ENCODE measurements around the gene ZNF529. TPM values are rescaled to one million over a fixed set of nuclear protein-coding genes. Genes with fewer than 3 reads are reported as not detected.

The ZNF529 gene
- 15.6 TPM for total RNA-seq (2021; ENCODE audit: unreplicated experiment)
- polyA plus RNA-seq (2012; ENCODE audit: insufficient read length) = 2.7 TPM
- Bru-seq, nascent RNA = percentile 87 among the genes with signal in this experiment
- BruChase-seq, experiment 1, labeled RNA remaining after a 2-hour chase = percentile 86 among the genes with signal in this experiment
- percentile 72 among the genes with signal in this experiment for BruChase-seq, experiment 2, labeled RNA remaining after a 6-hour chase
- long read RNA-seq, full-length matches to known transcripts = 6 of 21 reads
- long read RNA-seq, partial matches to known transcripts = 1 of 21 reads
- long read RNA-seq, other reads (novel, unspliced or antisense) = 14 of 21 reads

DNA sequence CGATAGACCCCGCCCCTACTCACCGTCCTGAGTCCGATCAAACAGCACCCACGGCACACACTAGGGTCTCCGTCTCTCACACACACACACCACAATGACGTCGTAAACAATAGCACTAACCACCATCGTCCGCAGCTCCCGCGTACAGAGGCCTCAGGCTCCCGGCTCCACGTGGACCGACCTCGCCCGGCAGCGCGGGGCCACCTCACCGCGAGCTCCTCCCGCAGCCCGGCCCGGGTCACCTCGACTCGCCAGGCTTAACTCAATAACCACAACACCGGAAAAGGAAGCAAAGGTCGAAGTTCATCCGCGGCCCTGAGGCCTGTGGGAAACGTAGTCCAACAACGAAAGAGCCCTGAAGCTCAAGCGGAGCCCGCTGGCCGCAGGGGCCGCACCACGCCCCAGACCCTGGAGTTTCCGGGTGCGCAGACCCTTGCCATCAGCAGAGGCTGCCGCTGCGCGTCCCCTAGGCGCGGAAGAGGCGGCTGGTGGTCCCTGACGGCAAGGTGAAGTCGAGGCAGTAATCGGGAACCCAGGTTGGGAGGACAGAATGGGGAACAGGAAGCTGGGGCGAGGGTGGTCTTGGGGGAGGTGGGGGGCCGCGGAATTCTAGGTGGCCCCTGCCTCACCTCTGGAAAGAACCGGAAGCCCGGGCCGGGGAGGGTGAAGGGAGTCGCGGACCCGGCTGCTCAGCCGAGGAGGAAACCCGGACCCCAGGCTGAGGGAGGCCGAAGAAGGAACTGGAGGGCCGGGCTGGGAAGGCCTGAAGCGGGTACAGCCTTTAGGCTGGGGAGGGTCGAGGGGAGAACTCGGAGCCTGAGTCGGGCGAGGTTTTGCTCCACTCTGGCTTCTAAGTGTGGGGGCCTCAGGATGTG is at the start of gene ZNF529:
Gene ZNF529, minus strand, starts transcription at position 273 of the 875 bp plus-strand sequence. CDS start 946 bp downstream, outside the sequence.
- peak; percentile 98 for ATAC-seq
- peak within 1 kb of the TSS; percentile 57 to 99 for H3K4me3 ChIP-seq (ENCODE audit: low read depth in 2 of 2, low read length in 2 of 2)
- DNase-seq (ENCODE audit: low read depth, low spot score) = peak; percentile 87
- in situ Hi-C loops (cut with HindIII; ENCODE audit: low pct_unique_long_range_greater_than_20kb, low sequenced_read_pairs) (no loop called here), intact Hi-C loops (cut with micrococcal nuclease; ENCODE audit: unreplicated experiment) (no loop called here)
- ChIA-PET POLR2A (interaction anchor here (0.6 to 1.3 kb wide), 2 partner anchors 45 to 643 kb away, joined by 3 to 6 read pairs; partner anchors contain the start of gene ZNF260), CTCF (interaction anchor here (0.6 kb wide), 1 partner anchor 400 kb away, joined by 3 read pairs; no protein-coding TSS in a partner anchor)
- BruUV-seq (replicated peaks) = no TSS peak
- 0 out of 2 replicates have a peak, but pooled peaks cover 4% of the 10 kb centered on the region for H3K36me3 ChIP-seq (ENCODE audit: control insufficient read depth, insufficient read depth, low read length)
- H3K4me1 ChIP-seq (ENCODE audit: control insufficient read depth, insufficient read depth, low read length) = peaks cover 13% of the 10 kb centered on the region
- no peaks in the 10 kb centered on the region for H3K27me3 ChIP-seq (ENCODE audit: control insufficient read depth, insufficient read depth, low read length)
- TF ChIP-seq SIN3A (IDR thresholded peaks at IDR 0.05; ENCODE audit: borderline replicate concordance, insufficient read depth, low read depth, low read length) (peak; percentile 96), TCF7L2 (IDR thresholded peaks at IDR 0.05; ENCODE audit: low read depth, low read length) (peak; percentile 76), POLR2AphosphoS5 (IDR thresholded peaks at IDR 0.05; ENCODE audit: low read depth, low read length) (peak; percentile 98)
- TF ChIP-seq, protein P1, sequence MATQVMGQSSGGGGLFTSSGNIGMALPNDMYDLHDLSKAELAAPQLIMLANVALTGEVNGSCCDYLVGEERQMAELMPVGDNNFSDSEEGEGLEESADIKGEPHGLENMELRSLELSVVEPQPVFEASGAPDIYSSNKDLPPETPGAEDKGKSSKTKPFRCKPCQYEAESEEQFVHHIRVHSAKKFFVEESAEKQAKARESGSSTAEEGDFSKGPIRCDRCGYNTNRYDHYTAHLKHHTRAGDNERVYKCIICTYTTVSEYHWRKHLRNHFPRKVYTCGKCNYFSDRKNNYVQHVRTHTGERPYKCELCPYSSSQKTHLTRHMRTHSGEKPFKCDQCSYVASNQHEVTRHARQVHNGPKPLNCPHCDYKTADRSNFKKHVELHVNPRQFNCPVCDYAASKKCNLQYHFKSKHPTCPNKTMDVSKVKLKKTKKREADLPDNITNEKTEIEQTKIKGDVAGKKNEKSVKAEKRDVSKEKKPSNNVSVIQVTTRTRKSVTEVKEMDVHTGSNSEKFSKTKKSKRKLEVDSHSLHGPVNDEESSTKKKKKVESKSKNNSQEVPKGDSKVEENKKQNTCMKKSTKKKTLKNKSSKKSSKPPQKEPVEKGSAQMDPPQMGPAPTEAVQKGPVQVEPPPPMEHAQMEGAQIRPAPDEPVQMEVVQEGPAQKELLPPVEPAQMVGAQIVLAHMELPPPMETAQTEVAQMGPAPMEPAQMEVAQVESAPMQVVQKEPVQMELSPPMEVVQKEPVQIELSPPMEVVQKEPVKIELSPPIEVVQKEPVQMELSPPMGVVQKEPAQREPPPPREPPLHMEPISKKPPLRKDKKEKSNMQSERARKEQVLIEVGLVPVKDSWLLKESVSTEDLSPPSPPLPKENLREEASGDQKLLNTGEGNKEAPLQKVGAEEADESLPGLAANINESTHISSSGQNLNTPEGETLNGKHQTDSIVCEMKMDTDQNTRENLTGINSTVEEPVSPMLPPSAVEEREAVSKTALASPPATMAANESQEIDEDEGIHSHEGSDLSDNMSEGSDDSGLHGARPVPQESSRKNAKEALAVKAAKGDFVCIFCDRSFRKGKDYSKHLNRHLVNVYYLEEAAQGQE (IDR thresholded peaks at IDR 0.05; ENCODE audit: insufficient read depth in 1 of 2, low read depth in 2 of 2, low read length in 1 of 2) = 0 out of 4 replicates have a peak, but pooled peaks of 1 of the 2 experiments have one; percentile 48
- TF ChIP-seq, protein P2, sequence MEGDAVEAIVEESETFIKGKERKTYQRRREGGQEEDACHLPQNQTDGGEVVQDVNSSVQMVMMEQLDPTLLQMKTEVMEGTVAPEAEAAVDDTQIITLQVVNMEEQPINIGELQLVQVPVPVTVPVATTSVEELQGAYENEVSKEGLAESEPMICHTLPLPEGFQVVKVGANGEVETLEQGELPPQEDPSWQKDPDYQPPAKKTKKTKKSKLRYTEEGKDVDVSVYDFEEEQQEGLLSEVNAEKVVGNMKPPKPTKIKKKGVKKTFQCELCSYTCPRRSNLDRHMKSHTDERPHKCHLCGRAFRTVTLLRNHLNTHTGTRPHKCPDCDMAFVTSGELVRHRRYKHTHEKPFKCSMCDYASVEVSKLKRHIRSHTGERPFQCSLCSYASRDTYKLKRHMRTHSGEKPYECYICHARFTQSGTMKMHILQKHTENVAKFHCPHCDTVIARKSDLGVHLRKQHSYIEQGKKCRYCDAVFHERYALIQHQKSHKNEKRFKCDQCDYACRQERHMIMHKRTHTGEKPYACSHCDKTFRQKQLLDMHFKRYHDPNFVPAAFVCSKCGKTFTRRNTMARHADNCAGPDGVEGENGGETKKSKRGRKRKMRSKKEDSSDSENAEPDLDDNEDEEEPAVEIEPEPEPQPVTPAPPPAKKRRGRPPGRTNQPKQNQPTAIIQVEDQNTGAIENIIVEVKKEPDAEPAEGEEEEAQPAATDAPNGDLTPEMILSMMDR (IDR thresholded peaks at IDR 0.05) = no peak
- H3K27ac ChIP-seq (ENCODE audit: low read length) = peak within 1 kb of the TSS; percentile 91
- peaks cover 5% of the 10 kb centered on the region; the same call in 1 of the 2 replicates for H3K9me3 ChIP-seq (ENCODE audit: control insufficient read depth, insufficient read depth, low read depth, low read length)

- ChIA-PET CTCF (no interaction called here), POLR2A (interaction anchor here (0.6 kb wide), 1 partner anchor 16 kb away, joined by 3 read pairs; no protein-coding TSS in a partner anchor)
- Histone ChIP-seq H3K27me3 (ENCODE audit: control insufficient read depth, insufficient read depth, low read length) (no peaks in the 10 kb centered on the region), H3K27ac (ENCODE audit: low read length) (no peak overlapping the region), H3K4me1 (ENCODE audit: control insufficient read depth, insufficient read depth, low read length) (no peaks in the 10 kb centered on the region), H3K36me3 (ENCODE audit: control insufficient read depth, insufficient read depth, low read length) (no peaks in the 10 kb centered on the region), H3K4me3 (ENCODE audit: low read depth in 2 of 2, low read length in 2 of 2) (peak overlapping the region in 1 of 2 experiments; percentile 34; a peak in 1 of 4 replicates), H3K9me3 (ENCODE audit: control insufficient read depth, insufficient read depth, low read depth, low read length) (peaks cover 3% of the 10 kb centered on the region; the same call in 1 of the 2 replicates)
- BruUV-seq (replicated peaks) = no TSS peak
- DNase-seq (ENCODE audit: low read depth, low spot score) (no peak), ATAC-seq (no peak)
- intact Hi-C loops (cut with micrococcal nuclease; ENCODE audit: unreplicated experiment) = no loop called here
- in situ Hi-C loops (cut with HindIII; ENCODE audit: low pct_unique_long_range_greater_than_20kb, low sequenced_read_pairs) = no loop called here
- TF ChIP-seq POLR2AphosphoS5 (IDR thresholded peaks at IDR 0.05; ENCODE audit: low read depth, low read length) (no peak), SIN3A (IDR thresholded peaks at IDR 0.05; ENCODE audit: borderline replicate concordance, insufficient read depth, low read depth, low read length) (no peak), TCF7L2 (IDR thresholded peaks at IDR 0.05; ENCODE audit: low read depth, low read length) (no peak)
- TF ChIP-seq, protein P1 (IDR thresholded peaks at IDR 0.05; ENCODE audit: insufficient read depth in 1 of 2, low read depth in 2 of 2, low read length in 1 of 2) = no peak
- TF ChIP-seq, protein P2 (IDR thresholded peaks at IDR 0.05) = no peak
These were observed 32.9 kb upstream of the ZNF529 start for GRCh38 chr19:36605877-36606478.

Measured in Panc1 (cell line).